Prostate gland (tissue), 2 donors: ENCODE data around the gene SELENOH.

ENCODE experiments used
- POLR2AphosphoS5 ChIP-seq: sonication (generic); formaldehyde crosslinking; IDR thresholded peaks from one replicate; pipeline ENCODE4 v1.6.1; 2017; ENCODE audit warnings: antibody characterized with exemption
- TF ChIP-seq, protein P1 (sequence below), 4 experiments: fragments of 200-600 bp in 2 of 4; fragments of 450-650 bp in 2 of 4; sonication (generic) in 2 of 4; IDR thresholded peaks; 1 replicate in 3 of 4; 2 replicates in 1 of 4; pipeline ENCODE4 v1.5.1; 2016 to 2019; ENCODE audit warnings: antibody characterized with exemption in 4 of 4, mild to moderate bottlenecking in 2 of 4, moderate library complexity in 2 of 4

DNA sequence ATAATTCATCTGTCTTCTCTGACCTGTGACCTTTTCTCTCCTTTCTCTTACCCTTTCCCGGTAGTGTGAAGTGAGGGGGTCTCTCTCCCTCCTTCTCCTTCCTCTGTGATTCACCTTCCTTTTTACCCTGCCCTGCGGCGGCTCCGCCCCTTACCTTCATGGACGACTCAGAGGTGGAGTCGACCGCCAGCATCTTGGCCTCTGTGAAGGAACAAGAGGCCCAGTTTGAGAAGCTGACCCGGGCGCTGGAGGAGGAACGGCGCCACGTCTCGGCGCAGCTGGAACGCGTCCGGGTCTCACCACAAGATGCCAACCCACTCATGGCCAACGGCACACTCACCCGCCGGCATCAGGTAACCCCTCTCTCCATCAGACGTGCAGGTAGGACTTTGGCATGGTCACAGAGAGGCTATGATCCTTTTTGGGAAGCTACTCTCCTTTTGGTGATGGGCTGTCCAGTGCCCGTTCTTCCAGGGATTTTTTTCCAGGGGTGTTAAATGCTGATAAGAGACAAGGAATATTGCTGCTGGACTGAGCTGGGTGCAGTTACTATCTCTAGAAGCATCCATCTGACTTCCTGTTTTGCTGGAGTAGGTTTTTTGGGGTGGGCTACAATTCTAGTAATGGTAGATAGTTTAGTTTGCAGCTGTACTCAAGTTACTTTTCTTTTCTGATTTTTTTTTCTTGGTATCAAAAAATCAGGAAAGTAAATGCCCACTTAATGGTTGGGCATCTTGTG, 50.2 kb downstream of the SELENOH start:
- TF ChIP-seq, protein P1, sequence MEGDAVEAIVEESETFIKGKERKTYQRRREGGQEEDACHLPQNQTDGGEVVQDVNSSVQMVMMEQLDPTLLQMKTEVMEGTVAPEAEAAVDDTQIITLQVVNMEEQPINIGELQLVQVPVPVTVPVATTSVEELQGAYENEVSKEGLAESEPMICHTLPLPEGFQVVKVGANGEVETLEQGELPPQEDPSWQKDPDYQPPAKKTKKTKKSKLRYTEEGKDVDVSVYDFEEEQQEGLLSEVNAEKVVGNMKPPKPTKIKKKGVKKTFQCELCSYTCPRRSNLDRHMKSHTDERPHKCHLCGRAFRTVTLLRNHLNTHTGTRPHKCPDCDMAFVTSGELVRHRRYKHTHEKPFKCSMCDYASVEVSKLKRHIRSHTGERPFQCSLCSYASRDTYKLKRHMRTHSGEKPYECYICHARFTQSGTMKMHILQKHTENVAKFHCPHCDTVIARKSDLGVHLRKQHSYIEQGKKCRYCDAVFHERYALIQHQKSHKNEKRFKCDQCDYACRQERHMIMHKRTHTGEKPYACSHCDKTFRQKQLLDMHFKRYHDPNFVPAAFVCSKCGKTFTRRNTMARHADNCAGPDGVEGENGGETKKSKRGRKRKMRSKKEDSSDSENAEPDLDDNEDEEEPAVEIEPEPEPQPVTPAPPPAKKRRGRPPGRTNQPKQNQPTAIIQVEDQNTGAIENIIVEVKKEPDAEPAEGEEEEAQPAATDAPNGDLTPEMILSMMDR (IDR thresholded peaks at IDR 0.05): no peak
- no peak for TF ChIP-seq POLR2AphosphoS5
